GM21723 (cell line): ENCODE data around the gene CCDC88B.

Source experiments
- ATAC-seq: cut with Tn5 transposase; IDR thresholded peaks from one replicate; pipeline ENCODE4 v1.9.1; 2021; ENCODE audit warnings: mild to moderate bottlenecking, moderate library complexity; ENCODE audit not compliant: unreplicated experiment

CCDC88B gene

GRCh38 chr11:64343767-64344559, 4.0 kb downstream of the CCDC88B start:
- no peak for ATAC-seq

- no peak for ATAC-seq
These were observed 4.8 kb downstream of the CCDC88B start for GRCh38 chr11:64344787-64345186.

- ATAC-seq, result no peak
These were observed 7.3 kb downstream of the CCDC88B start for GRCh38 chr11:64347193-64347867.

- ATAC-seq, result no peak
These were observed 8.5 kb downstream of the CCDC88B start for GRCh38 chr11:64348383-64349024.

GRCh38 chr11:64349025-64349387, 9.0 kb downstream of the CCDC88B start:
- ATAC-seq, result no peak

GRCh38 chr11:64349404-64349803, 9.4 kb downstream of the CCDC88B start:
- no peak for ATAC-seq

DNA sequence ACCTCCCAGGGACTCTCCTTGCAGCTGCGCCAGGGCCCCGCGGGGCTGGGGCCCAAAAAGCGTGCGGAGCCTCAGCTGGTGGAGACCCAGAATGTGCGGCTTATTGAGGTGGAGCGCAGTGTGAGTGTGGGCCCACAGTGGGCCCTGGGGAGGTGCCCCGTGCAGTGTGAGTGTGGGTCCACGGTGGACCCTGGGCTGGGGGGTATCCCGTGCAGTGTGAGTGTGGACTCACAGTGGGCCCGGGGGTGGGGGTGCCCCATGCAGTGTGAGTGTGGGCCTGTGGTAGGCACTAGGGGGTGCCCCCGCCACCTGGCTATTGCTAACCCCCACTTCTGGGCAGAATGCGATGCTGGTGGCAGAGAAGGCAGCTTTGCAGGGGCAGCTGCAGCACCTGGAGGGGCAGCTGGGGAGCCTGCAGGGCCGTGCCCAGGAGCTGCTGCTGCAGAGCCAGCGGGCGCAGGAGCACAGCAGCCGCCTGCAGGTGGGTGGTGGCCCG, 11.2 kb downstream of the CCDC88B start:
- no peak for ATAC-seq

DNA sequence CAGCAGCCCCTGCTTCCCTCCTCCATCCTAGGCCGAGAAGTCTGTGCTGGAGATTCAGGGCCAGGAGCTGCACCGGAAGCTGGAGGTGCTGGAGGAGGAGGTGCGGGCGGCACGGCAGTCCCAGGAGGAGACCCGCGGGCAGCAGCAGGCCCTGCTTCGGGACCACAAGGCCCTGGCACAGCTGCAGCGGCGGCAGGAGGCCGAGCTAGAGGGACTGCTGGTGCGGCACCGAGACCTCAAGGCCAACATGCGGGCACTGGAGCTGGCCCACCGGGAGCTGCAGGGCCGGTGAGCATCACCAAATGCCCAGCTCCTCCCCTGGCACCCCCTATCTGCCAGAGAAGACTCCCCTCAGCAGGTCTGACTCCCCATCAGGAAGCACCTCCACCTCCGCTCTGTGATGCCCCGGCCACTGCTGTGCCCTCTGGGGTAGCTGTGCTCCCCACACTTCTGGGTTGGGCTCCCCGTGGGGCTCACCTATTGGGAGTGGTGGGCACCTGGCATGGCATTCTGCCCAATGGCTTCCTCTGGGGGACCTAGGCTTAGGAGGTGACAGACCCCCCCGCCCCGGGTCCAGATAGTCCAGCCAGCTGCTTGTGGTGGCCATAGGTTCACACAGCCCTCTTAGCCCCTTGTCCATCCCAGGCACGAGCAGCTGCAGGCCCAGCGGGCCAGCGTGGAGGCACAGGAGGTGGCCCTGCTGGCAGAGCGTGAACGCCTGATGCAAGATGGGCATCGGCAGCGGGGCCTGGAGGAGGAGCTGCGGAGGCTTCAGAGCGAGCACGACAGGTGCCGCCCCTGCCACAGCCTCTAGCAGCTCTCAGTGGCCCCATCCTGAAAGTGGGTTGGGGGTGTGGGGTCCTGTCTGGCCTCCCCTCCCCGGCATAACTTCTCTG, 12.3 kb downstream of the CCDC88B start:
- ATAC-seq, result no peak

- no peak for ATAC-seq
These were observed 13.2 kb downstream of the CCDC88B start for GRCh38 chr11:64352995-64353714.

- no peak for ATAC-seq
These were observed 13.9 kb downstream of the CCDC88B start for GRCh38 chr11:64353715-64354506.

DNA sequence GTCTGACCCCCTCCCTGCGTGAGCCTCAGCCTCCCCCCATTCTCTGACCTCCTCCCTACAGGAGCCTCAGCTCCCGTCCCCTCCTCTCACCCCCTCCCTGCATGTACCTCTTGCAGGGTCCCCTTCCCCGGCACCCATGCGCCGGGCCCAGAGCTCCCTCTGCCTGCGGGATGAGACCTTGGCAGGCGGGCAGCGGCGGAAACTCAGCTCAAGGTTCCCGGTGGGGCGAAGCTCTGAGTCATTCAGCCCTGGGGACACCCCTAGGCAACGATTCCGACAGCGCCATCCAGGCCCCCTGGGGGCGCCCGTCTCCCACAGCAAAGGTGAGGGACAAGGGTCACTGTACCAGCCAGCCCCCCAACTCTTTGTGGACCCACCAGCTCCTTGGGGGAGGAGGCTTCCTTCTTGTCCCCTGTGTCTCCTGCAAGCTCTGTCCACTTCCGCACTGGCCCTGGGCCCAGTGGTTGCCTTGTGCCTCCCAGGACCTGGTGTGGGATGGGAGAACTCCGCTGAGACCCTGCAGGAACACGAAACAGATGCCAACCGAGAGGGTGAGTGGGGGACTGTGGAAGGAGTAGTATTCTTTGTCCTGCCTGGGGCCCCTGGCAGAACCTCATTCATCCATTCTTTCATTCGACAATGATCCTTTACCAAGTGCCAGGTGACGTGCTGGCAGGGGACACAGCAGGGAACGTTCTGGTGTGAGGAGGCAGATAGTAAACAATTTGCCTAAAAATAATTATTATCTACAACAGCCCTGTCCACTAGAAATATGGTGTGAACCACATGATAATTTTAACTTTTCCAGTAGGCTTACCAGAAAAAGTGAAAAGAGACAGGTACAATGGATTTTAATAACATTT, 15.3 kb downstream of the CCDC88B start:
- ATAC-seq, result no peak

- ATAC-seq, result no peak
These were observed 16.8 kb downstream of the CCDC88B start for GRCh38 chr11:64356498-64357411.

DNA sequence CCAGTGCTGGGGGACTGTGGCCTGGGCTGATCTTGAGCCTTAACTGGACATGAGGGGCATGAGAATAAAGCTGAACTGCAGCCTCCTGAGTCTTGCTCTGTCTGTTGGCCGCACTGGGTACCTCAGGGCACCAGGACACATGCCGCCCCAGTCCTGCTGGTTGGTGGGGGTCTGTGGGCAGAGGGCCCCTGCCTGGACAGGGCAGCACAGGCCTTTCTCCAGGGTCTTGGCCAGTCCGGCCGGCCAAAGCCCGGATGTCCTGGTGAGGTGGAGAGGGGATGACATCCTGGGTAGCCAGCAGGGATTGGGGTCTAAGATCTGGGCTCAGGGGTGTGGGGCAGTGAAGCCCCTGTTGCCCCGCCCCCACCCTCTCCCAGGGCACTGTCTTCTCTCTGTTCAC, 17.4 kb downstream of the CCDC88B start:
- ATAC-seq, result no peak

GRCh38 chr11:64357904-64358535, 18.0 kb downstream of the CCDC88B start:
- ATAC-seq, result no peak

DNA sequence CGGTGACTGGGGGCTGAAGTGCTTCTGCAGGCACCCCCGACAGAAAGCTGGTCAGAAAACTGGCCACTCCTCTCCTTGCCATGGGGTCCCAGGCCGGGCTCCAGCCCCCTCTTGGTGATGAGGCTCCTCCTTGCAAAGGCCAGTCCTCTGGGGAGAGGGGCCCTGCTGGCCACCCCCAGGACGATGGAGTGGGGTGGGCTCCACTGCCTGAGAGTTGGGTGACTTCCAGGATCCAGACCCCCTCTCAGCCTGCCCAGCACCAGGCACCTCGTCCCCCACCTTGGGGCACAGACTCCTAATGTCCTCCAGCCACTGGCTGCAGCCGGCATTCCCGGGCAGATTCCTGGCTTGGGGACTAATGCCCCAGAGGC, 18.5 kb downstream of the CCDC88B start:
- no peak for ATAC-seq

DNA sequence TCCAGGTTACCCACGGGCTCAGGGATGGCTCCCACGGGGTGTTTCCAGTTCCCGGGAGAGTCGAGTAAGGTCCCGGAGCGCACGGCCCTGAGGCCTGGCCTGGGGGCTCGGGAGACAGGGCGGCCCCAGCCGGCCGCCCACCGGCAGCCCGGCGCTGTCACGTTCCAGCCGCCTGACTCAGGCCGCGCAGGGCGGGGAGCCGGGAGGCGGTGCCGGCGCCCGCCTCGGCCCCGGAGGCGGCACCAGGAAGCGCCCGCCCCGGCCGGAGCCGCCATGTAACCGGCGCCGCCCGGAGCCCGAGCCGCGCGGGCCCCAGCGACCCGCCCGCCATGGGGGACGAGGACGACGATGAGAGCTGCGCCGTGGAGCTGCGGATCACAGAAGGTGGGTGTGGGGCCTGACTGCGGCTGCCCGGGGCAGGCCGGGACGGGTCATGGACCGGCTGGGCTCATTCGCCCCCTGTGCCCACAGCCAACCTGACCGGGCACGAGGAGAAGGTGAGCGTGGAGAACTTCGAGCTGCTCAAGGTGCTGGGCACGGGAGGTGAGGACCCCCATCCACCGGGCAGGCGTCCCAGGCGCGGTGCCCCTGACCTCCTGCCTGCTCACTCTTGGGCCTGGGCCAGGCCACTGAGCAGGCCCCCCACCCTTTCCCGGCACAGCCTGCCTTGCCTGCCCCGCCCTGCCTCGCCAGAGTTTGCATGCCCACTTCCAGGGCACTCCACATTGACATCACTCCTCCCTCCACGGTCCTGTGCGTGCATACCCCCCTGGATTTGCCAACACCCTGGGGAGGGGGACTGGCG, 19.1 kb downstream of the CCDC88B start, which contains the start of gene RPS6KA4:
Gene RPS6KA4 (plus strand): TSS at position 256 of the 805 bp plus-strand sequence. CDS start 74 bp downstream, at position 330.
- ATAC-seq, result peak; percentile 62
